NCI-H1105 (cell line): ENCODE measurements around the gene CACNG8.
"Not testable (repeated sequence)": the region's sequence is repeated elsewhere in the genome, so short reads cannot be mapped to it uniquely, and the experiment has no call there.

Experiments
- DNase-seq: peaks from one replicate; lab custom pipeline; 2025; lab: John Stamatoyannopoulos, UW

CACNG8 gene

DNA sequence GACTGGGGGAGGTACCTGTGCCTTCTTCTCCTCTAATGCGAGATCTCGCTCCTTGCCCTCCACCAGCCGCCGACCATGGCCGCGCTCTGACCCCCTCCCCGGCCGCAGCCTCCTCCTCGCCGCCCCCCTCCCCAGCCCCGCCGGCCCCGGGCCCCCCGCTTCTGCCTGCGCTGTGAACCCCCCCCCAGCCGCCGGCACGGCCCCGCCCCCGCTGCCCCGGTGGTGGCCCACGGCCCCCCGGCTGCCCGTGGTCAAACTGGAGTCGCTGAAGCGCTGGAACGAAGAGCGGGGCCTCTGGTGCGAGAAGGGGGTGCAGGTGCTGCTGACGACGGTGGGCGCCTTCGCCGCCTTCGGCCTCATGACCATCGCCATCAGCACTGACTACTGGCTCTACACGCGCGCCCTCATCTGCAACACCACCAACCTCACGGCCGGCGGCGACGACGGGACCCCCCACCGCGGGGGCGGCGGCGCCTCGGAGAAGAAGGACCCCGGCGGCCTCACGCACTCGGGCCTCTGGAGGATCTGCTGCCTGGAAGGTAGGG is at the start of gene CACNG8:
Gene CACNG8, plus strand, starts transcription at position 51 of the 545 bp plus-strand sequence.
- DNase-seq = no peak

DNA sequence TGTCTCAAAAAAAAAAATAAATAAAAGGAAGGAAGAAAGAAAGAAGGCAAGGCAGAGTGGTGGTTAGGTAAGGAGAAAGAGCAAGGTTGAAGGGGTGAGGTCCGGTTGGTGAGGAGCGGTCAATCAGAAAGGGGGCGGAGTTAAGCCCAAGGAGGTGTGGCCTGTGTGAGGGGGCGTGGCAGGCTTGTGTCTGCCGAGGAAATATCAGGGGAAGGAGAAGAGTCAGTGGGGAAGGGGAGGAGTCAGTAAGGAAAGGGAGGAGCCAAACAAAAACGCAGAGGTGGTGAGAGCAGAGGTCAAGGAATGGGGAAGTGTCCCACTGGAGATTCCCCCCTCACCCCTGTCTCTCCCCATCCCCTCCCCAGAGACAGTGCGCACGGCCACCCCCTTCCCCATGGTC is 47.7 kb upstream of the CACNG8 start:
- DNase-seq = no peak

DNA sequence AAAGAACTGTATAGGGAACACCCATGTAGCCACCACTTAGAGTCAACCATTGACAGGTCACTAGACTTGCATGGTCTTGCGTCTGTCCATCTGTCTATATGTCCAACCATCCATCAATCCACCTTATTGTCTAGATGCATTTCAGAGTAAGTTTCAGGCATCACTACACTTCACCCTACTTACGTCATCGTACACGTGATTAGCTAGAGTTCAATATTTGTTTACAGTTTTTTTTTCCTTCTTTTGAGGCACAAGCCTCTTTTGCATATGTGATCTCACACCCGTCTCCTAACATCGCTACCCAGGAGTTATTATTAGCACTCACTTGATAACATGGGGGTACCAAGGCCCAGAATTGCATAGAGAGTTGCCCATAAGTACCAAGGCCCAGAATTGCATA is 46.7 kb upstream of the CACNG8 start:
- DNase-seq = no peak

DNA sequence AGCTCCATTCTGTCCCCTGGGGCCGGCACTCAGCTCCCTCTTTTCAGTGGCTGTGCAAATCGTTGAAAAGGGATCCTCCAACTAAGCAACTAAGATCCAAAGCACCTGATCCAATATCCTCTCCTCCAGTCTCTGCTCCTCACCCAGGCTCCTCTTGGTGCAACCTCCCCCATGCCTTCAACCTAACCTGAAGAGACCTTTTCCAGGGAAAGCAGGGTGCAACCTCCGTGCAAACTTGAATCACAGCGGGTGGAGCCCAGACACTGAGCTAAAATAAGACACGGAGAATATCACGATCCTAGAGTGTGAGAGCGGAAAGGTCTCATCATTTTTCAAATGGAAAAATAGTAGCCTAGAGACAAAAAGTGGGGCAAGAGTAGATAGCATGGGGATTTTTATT is 45.4 kb upstream of the CACNG8 start:
- DNase-seq = no peak

DNA sequence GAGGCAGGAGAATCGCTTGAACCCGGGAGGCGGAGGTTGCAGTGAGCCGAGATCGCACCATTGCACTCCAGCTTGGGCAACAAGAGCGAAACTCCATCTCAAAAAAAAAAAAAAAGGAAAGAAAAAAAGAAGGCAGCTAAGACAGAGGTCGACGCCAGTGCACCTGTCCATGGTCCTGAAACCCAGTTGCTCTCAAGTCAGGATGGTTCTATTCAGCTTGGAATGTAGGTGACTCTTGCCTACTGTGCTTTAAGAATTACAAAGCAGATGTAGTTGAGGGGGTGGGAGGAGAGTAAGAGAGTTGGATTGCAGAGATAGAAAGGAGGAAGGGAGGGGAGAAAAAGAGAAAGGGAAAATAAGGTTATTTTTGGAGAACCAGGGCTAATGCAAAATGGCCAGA is 35.0 kb upstream of the CACNG8 start:
- DNase-seq = no peak

DNA sequence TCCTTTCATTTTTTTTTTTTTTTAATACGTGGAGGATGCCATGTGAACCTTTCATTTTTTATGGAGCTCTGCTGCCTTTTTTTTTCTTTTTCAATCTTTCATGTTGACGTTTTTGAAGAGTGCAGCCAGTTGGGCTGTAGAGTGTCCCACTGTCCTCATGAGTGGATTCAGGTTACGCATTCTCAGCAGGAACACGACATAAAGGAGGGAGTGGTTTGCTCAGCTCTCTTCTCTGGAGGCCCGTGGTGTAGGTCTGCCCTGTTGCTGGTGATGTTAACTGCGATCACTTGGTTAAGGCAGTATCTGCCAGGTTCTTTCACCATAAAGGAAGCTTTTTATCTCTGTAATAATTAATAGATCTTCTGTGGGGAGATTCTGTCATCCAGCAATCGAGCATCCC is 26.7 kb upstream of the CACNG8 start:
- DNase-seq = no peak

DNA sequence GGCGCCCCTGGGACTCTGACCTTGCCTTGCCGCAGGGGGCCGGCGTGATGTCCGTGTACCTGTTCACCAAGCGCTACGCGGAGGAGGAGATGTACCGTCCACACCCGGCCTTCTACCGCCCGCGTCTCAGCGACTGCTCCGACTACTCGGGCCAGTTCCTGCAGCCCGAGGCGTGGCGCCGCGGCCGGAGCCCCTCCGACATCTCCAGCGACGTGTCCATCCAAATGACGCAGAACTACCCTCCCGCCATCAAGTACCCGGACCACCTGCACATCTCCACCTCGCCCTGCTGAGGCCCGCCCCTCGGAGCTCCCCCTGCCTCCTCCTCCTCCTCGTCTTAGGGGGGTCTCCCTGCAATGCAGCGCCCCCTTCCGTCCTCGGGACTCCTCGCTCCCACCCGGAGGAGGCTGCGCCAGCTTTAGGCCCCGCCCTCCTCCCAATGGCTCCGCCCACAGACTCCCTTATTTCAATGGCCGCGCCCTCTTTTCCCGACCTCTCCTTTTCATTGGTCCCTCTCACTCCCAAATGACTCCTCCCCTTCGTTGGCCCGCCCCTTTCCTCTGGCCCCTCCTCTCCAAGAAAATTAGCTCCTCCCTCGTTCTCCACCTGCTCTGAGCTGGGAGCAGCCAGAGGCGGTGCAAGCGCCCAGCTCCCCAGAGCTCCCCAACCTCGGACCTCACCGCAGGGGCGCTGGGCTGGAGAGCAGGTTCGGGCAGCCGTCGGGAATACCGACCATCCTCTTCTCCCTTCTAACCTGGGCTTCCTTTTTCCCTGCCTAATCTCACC is 20.5 kb upstream of the CACNG8 start:
- no peak for DNase-seq

DNA sequence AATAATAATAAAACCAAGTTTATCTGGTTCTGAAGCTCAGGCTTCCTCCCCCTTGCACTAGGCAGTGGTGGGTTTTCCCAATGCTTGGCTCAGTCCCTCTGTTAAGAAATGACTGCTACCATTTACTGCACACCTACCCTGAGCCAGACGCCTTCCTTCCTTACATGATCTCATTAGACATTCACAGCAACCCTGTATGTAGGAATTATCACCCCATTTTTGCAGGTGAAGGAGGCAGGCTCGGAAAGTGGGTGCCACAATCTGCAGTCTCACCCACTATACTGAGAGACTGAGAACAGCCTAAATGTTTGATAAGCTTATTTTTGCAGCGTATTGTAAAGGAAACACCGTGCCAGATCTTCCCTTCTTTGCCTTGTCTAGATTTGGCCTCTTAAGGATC is 18.3 kb upstream of the CACNG8 start:
- no peak for DNase-seq

DNA sequence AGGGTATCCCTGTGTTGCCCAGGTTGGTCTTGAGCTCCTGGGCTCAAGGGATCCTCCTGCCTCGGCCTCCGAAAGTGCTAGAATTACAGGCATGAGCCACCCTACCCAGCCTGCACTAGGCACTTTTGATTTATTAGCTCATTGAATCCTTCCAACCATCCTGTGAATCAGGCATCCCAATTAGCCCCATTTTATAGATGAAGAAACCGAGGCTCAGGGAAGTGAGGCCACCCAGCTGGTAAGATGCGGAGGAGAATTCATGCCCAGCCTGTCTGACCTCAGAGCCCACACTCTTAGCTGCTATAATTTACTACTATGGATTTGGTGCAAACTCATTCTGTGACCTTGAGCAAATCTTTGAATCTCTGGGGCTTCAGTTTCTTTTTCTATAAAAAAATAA is 17.8 kb upstream of the CACNG8 start:
- no peak for DNase-seq

DNA sequence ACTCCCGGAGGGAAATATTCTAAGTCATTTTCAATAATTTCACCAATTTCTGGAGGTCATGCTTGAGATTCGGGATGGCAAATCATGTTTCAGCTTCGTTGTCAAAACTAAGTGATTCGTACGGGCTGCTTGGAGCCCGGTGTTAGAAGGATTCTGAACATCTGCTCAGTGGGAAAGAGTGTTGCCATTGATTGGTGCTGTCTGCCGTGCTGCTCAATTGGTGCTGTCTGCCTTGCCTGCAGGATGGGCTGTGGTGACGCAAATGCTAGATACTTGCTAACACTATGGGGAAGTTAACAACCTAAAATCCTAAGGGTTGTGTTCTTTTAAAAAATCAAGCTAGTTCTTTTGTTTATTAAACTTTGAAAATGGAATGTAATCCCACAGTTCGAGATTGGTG is 17.3 kb upstream of the CACNG8 start:
- DNase-seq = no peak

DNA sequence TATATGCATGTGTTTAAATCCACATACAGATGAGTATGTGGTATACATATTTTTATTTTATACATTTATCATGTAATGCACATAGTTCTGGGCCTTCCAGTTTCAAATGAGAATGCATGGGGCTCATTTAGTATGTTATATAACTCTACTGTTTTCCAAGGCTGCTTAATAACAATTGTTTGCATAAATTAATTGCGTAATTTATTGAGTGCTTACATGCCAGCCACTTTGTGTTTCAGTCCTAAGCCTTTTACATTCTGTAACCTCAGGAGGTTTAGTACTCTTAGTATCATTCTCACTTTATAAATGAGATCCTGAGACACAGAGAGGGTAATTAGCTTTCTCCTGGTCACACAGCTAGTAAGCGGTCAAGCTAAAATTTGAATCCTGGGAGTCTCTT is 16.7 kb upstream of the CACNG8 start:
- DNase-seq = no peak

DNA sequence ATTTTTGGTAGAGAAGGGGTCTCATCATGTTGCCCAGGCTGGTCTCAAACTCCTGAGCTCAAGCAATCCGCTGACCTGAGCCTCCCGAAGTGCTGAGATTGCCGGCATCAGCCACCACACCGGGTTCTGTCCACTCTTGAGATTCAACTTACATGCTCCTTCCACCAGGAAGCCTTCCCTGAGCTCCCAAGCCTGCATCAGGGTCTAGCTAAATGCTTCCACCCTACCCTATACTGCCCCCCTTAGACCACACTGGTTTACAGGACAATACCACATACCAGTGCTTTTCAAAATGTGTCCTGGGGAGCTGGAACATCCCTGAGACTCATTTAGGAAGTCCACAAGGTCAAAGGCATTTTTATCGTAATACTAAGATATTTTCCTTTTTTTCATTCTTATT is 15.1 kb upstream of the CACNG8 start:
- no peak for DNase-seq

DNA sequence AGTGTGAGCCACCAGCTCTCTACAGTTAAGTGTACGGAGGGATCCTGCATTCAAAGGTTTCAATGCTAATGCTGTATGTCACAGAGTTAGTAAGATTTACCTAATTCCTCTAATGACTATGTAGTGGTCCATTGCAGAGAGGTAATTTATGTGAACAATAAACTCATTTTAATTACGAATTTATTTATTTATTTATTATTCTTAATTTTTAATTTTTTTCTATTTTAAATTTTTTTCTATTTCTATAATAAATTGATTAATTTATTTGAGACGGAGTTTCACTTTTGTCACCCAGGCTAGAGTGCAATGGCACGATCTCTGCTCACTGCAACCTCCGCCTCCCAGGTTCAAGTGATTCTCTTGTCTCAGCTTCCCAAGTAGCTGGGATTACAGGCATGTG is 14.1 kb upstream of the CACNG8 start:
- DNase-seq = not testable (repeated sequence)

DNA sequence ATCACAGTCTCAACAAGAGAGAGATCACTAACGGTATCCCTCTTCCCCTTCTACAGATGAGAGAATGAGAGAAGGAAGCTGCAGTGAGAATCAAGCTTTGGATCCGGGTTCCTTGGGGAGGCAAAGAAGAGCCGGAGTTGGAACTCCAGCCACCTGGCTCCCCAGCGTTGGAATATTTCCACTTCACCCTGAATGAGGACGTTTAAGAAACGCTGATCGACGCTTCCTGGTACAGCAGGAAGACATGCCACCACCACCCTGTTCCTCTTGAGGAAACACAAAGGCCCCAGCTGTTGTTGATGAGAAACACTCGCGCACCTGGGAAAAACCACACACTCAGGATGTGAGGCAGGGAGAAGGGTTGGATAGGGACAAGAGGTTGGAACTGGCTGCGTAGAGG is 11.3 kb upstream of the CACNG8 start:
- no peak for DNase-seq

DNA sequence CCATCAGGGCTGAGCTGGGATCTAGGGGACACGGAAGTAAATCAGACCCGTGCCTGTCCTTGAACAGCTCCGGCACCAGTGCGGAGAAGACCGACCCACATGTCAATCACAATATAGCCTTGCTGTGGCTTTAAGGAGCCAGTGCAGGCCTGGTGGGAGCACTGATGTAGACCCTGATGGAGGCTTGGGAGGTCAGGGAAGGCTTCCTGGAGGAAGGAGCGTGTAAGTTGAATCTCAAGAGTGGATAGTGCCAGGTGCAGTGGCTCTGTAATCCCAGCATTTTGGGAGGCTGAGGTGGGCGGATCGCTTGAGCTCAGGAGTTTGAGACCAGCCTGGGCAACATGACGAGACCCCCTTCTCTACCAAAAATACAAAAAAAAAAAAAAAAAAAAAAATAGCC is 10.8 kb upstream of the CACNG8 start:
- DNase-seq = no peak

DNA sequence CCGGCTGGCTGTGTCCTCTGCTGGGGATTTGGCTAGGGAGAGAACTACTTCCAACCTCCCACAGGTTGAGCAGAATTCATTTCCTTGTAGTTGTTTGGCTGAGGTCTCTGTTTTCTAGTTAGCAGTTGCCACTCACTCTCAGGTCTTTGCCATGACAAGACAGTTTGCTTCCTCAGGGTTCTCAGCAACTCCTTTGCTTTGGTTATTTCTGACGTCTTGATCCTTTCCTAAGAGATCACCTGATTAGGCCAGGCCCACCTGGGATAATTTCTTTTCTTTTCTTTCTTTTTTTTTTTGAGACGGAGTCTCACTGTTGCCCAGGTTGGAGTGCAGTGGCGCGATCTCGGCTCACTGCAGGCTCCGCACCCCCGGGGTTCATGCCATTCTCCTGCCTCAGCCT is 9.4 kb upstream of the CACNG8 start:
- DNase-seq = no peak

DNA sequence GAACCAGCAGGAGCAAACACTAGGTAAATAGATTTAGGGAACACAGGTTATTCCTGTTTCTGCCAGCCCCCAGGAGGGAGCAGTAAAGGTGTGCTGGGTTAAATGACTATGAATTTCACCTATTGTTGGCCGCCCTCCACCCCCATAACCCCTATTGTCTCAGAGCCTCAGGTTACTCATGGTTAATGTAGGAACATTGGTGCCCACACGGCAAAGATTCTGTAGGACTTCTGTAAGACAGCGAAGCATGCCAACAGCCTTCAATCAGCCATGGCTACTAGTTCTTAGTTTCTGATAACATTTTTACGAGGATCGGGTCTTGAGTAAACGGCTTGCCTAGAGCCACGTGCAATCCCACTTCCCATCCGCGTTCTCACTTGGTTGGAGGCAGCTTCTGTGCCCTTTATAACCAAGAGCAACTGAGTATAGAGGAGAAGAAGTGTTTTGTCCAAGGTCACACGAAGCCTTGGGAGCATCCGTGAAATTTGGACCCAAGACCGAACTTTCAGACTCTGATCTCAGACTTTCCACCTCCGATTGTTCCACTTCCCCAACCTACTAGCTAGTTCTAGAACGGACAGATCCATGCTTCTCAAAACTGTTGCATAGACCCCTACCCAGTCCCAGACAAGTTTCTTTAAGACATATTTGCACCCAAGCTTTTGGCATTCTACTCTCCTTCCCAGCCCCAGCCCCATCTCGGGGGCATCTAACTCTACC is 5.1 kb upstream of the CACNG8 start:
- no peak for DNase-seq

DNA sequence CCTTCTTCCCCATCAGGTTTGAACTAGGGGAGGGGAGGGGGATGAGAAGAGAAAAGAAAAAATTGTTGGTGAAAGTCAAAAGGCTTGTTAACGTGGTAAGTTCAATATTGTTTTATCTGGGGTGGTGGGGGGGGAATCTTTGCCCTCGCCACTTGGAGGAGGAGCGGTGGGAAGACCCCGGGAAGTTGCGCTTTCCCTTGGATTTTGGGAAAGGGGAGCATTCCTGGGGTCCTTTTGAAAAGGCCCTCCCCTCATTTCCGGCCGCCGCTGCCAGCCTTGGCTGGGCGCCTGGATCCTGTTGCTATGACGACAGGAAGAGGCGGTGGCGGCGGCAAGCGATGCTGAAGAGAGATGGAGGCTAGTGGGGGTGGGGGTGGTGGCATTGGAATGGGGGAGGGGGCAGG is 4.6 kb upstream of the CACNG8 start:
- peak; percentile 37 for DNase-seq

DNA sequence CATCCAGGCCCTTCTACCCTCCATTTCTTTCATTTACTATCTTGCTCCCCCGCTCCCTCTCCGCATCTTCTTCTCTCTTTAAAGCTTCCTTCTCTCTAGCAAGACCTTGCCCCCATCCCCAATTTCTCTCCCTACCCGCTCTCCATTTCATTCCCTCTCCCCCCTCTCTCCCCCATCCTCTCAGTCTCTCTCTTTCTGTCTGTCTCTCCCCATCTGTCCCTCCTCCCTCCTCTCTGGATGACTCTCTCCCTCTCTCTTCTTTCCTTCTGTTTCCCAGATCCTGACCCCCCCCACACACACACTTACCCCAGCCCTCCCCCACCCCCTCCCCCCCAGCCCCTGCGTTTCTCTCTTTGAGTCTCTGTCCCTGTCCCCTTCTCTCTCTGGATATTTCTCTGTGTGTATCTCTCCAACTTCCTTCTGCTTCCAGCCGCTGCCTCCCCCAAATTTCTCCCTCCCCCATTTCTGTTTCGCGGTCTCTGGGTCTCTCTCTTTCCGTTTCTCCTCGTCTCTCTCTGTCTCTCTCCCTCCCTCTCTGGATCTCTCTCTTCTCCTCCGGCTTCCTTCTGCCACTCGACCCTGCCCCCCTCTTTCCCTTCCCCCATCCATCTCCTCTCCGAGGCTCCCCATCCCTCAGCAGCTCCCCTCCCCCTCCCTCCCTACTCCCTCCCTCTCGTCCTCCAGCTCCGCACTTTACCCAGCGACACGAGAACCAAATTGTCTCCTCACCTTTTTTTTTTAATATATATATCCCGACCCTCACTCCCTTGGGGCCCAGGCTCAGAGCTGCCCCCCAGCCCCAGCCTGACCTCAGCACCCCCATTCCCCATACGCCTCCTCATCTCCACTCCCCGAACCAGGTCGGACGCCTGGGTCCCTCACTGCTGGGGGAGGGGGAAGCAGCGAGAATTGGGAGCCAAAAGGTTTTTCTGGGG is 3.6 kb upstream of the CACNG8 start:
- no peak for DNase-seq

DNA sequence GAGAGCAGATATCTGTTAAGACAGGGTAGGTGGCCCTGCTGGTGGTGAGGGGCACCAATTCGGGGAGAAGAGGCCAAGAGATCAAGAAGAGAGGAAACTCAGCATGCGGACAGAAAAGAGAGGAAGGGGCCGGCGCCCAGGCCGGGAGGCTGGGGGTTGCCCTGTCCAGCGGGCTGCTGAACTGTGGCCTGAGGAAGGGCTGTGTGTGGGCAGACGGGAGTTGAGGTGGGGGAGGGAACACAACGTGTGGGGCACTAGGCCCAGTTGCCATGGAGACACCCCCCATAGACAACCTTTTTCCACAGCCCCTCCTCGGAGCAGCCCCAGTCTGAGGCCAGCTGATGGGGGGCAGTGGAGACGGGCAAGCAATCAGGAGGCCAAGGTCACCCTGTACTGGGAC is 2.5 kb upstream of the CACNG8 start:
- DNase-seq = no peak

DNA sequence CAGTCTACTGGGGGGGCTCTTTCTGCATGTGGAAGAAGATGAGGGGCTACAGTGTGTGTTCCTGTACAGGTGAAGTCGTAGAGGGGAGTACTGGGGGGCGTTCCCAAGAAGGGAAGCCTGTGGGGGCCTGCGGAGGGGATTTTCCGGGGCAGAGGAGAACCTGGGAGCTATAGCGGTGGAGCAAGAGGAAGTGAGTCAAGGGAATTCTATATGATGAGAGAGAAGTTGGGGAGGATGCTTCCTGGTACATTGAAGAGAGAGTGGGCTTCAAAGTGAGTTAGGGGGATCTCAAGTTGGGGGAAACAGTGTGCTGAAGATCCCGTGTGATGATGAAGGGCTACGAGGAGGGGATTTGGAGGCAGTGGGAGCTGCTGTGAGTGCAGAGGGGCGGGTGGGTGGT is 1.9 kb upstream of the CACNG8 start:
- DNase-seq = no peak
